T follicular helper cell (primary cell): Measurements from ENCODE around the gene CALM3.
"Not testable (repeated sequence)": the region's sequence is repeated elsewhere in the genome, so short reads cannot be mapped to it uniquely, and the experiment has no call there.

ENCODE experiments used
- DNase-seq: peaks from one replicate; pipeline ENCODE4 v3.0.0-alpha.2; 2020; ENCODE audit warnings: low read depth

Gene CALM3

DNA sequence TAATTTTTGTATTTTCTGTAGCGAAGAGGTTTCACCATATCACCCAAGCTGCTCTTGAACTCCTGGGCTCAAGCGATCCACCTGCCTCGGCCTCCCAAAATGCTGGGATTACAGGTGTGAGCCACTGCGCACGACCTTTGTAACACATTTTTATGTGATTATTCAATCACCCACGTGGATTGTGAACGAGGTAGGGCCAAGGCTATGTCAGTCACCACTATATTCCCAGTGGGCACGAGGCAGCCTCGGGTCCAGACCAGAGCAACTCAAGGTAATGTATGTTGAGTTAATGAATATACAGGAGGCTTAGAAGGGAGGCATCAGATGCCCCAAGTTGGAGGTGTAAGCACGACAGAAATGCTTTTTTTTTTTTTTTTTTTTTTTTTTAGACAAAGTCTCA, 14.8 kb downstream of the CALM3 start:
- DNase-seq, result no peak

GRCh38 chr19:46616631-46617322, 15.6 kb downstream of the CALM3 start:
- no peak for DNase-seq

DNA sequence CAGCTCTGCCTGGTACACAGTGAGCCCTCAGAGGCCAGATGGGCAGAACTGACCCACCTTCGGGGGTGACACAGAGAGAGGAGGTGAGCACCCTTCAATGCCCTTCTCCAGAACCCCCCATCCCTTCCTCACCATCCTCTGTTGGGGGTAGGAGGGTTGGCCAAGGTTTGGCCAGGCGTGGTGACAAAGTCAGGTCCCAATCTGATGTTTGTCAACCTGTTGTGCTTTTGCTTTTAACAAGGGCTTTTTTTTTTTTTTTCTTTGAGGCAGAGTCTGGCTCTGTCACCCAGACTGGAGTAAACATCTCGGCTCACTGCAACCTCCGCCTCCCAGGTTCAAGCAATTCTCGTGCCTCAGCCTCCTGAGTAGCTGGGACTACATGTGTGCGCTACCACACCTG, 16.5 kb downstream of the CALM3 start:
- no peak for DNase-seq

DNA sequence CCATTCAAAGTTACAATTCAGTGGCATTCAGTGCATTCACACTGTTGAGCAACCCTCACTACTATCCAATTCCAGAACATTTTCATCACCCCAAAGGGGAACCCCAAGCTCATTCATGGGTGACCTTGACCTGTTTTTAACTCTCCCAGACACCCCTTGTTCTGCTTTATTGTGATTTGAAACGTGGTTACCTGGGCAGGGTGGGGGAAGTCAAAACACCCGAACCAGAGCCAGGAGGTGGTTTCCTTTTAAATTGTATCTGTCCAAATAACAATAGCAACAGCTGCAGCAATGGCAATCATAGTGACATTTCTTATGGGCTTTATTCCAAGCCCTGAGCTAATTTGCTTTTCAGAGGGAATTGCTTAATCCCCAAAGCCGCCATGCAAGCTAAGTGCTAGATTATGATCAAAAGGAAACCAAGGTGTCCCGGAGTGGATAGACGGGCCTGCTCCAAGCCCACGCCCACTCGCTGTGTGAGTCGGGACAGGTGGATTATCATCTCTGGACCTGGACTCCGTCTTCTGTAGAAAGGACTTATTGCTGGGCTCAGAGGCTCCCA, 17.6 kb downstream of the CALM3 start:
- no peak for DNase-seq

- no peak for DNase-seq
Measured at GRCh38 chr19:46620267-46620666, 19.1 kb downstream of the CALM3 start.

GRCh38 chr19:46620716-46621115, 19.6 kb downstream of the CALM3 start:
- DNase-seq, result no peak

DNA sequence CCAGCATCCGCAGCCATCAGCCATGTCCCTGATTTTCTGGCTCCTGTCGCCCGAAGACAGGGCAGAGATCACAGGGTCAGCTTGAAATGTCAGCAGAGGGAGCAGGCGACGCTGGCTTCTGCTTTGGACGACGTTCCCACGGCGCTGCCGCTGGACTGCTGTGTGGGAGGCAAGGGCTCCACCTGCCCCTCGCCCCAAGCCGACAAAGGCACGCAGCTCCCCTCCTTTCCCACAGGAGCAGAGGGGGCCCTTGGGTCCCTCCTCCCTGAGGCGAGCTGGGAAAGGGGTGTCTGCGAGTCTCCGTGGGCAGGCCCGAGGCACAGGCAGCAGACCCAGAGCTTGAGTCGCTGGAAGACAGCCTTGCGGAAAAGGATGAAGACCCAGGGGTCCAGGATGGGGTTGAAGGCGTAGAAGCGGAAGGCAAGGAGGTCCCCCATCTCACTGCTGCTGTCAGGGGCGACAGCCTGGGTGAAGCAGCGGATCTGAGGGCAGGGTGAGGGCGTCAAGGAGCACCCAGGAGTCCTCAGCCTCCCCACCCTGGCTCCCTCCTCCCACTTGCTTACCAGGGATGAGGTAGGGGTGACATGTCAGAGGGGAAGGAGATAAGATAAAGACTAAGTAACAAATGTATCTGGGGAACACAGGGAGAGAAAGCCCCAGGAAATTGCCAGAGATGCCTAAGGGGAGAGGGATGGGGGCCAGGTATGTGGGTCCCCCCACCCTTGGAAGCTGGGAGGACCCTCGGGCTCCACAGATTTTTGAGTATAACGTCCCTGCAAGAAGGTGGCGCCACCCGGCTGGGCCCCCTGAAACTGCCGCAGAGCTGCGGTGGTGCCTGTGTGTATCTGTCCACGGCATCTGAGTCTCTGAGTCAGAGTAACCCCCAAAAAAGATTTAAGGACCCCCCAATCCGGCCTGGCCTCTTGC, 20.3 kb downstream of the CALM3 start:
- DNase-seq, result no peak

- no peak for DNase-seq
Measured at GRCh38 chr19:46622118-46622446, 21.0 kb downstream of the CALM3 start.

GRCh38 chr19:46623915-46624502, 22.9 kb downstream of the CALM3 start:
- DNase-seq, result no peak

GRCh38 chr19:46624958-46625661, 24.0 kb downstream of the CALM3 start, which contains the start of gene PTGIR:
Gene PTGIR, minus strand, starts transcription at chr19:46625089. Its CDS starts 864 bp downstream, at chr19:46624225.
- DNase-seq, result no peak

- no peak for DNase-seq
Measured at GRCh38 chr19:46625731-46626130, 24.6 kb downstream of the CALM3 start.

DNA sequence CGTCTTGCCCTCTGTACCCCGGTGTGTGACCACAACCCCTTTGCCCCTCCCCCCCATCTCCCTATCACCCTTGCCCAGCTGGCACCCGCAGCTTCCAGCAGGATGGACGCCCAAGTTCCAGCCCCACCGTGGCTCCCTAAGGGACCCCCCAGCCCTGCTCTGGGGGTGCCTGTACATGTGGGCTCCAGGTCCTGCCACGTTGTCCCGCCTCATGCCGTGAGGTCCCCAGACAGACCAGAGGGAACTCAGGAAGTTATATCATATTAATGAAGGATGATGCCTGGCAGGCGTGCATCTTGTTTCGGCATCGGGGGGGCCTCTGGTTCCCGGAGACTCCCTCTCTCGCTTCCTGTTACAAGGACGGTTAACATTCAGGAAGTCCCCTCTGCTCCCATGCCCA, 25.3 kb downstream of the CALM3 start:
- DNase-seq, result no peak

DNA sequence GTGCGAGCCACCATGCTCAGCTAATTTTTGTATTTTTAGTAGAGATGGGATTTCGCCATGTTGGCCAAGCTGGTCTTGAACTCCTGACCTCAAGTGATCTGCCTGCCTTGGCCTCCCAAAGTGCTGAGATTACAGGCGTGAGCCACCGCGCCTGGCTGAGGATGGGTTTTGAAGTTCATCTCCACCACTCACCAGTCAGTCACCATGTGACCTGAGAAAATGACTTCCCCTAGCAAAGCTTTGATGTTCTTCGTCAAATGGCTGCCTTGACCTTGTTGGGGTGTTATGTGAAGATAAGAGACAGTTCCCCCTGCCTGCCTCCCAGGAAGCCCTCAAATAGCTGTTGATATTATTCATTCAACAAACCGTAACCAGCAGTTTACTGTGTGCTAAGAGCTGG, 27.8 kb downstream of the CALM3 start:
- DNase-seq, result not testable (repeated sequence)

DNA sequence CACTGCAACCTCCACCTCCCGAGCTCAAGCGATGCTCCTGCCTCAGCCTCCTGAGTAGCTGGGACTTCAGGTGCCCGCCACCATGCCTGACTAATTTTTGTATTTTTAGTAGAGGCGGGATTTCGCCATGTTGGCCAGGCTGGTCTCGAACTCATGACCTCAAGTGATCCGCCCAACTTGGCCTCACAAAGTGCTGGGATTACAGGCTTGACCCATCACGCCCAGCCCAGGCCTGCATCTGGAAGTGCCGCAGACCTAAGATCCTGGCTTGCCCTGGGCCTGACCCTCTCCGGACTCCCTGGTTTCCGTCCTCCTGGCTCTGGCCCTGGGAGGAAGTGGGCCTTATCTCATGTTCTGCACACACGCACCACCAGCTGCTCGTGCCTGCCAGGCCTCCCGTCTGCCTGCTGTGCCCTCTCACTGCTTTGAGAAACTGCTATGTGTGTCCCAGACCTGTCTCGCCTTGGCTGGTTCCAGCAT, 28.5 kb downstream of the CALM3 start:
- no peak for DNase-seq

- DNase-seq, result no peak
Measured at GRCh38 chr19:46630586-46631205, 29.6 kb downstream of the CALM3 start.

DNA sequence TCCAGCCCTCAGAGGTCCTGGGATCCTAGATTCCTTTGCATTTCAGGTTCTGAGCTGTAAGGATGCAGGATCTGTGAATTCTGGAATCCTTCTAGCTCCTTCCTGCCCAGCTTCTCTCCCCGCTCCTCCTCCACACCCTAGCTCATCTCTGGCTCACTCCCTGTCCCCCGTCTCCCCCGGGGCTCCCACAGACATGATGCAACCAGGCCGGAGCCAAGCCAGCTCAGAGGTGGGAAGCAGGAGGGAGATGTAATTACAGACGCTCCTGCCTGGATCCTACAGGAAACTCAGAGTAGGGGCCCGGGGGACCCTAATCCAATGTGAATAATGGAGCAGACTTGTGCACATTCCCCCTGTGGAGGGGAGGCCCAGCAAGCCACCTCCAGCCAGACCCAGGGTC, 30.4 kb downstream of the CALM3 start:
- no peak for DNase-seq

GRCh38 chr19:46633130-46633529, 32.0 kb downstream of the CALM3 start:
- no peak for DNase-seq

DNA sequence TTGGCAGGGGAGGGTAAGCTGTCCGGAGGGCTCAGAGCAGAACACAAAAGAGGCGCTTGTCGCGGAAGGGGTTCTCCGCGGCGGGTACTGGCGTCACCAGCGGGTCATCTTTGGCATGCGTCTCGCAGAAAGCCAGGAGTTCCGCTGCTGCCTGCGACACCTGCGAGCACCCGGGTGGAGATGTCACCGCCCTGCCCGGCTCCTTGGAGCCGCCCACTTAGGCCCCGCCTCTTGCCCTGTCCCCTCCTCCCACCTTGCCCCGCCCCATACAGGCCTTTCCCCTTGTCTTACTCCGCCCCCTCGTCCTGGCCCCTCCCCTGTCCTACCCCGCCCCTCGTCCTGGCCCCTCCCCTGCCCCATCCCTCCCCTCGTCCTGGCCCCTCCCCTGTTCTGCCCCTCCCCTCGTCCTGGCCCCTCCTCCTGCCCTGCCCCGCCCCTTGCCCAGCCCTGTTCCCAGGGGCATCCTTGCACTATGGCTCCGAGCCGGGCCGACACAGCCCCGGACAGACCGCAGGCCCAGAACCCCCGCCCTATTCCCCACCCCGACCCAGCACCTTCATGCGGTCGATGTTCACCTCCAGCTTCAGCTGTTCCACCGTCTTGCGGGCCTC, 33.0 kb downstream of the CALM3 start:
- peak; percentile 97 for DNase-seq

- DNase-seq, result no peak
Measured at GRCh38 chr19:46634656-46635218, 33.6 kb downstream of the CALM3 start.

DNA sequence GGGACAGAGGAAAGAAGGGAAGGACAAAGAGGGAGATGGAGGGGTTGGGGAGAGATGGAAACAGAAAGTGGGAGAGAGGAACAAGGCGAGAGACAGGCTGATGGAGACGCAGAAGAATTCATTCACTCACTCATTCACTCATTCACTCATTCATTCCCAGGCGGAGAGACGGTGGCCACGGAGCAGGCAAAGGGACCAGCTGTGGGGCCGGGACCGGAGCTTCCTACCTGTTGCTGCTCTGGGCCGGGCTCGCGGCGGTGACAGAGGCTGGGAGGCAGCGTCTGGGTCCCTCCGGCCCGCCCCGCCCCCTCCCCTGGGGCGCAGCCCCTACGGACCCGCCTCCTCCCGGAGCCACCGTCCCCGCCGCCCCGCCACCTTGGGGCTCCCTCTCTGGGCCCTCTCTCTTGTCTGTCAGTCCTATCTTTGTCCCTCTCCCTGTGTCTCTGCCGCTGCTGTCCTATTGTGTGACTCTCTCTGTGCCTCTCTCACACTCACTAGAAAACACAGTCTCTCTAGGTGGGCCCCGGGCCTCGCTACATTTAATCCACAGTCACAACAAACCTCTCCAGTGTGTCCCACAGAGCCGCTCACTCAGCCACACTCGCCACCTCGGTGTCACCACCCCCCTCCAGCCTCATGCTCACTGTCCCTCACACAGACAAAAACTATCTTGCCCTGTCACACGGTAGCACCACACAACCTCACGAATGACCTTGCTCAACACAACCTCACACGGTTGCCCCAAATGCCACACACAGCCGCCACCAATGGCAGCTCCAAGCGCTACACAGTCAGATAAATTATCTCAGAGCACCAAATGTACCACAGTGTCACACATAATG, 35.0 kb downstream of the CALM3 start, which contains the start of gene GNG8:
GNG8 (minus strand) TSS at position 283 of the 842 bp plus-strand sequence. CDS start 1,520 bp downstream, outside the sequence.
- no peak for DNase-seq
